HG02870 (cell line): ENCODE results near the gene RAB24.
"Not testable (repeated sequence)": the region's sequence is repeated elsewhere in the genome, so short reads cannot be mapped to it uniquely, and the experiment has no call there.

Experiments used
- ATAC-seq: cut with Tn5 transposase; IDR thresholded peaks from one replicate; pipeline ENCODE4 v1.9.1; 2021; ENCODE audit warnings: mild to moderate bottlenecking, moderate library complexity; ENCODE audit not compliant: unreplicated experiment

RAB24 gene

DNA sequence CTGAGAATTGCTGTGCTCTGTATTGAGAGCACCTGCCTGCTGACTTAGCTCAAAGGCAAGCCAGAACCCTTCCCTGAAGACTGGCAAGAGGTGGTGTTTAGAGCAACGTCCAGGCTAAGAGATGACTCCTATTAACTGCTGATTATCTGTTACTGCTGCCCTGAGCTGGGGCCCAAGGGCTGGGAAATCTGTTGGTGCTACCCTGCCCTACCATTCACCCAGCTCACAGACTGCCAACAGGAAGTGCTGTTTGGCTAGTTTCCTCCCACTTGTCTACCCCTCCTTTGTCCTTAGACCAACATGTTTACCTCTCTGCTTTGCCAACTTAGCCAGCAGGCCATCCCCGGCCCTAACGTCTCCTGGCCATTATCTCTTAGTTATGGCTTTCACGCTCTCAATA lies 6.9 kb downstream of the RAB24 start:
- no peak for ATAC-seq

DNA sequence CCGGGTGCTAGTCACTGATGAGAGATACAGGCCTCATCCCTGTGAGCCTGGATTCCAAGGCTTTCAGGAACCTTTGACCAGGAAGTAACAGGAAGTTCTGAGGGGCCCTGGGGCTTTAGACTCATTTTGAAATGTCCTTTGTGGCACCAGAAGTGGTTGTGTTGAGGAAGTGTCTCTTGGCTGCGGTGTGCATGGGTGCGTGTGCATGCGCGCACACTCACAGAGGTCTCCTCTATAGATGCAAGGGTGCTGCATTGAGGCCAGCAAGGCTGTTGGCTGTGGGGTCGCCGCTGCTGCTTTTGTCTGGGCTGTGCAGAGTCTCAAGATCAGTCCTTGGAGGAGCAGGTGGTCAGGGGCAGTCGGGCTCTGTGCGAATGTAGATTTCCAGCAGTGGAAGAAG lies 7.6 kb downstream of the RAB24 start:
- ATAC-seq = no peak

DNA sequence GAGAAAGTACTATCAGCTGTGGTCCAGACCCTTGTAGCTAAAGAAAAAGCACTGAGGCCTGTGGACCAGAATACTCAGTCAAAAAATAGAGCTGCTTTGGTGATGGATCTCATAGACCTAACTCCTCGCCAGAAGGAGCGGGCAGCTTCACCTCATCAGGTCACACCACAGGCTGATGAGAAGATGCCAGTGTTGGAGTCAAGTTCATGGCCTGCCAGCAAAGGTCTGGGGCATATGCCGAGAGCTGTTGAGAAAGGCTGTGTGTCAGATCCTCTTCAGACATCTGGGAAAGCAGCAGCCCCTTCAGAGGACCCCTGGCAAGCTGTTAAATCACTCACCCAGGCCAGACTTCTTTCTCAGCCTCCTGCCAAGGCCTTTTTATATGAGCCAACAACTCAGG lies 8.9 kb downstream of the RAB24 start:
- no peak for ATAC-seq

DNA sequence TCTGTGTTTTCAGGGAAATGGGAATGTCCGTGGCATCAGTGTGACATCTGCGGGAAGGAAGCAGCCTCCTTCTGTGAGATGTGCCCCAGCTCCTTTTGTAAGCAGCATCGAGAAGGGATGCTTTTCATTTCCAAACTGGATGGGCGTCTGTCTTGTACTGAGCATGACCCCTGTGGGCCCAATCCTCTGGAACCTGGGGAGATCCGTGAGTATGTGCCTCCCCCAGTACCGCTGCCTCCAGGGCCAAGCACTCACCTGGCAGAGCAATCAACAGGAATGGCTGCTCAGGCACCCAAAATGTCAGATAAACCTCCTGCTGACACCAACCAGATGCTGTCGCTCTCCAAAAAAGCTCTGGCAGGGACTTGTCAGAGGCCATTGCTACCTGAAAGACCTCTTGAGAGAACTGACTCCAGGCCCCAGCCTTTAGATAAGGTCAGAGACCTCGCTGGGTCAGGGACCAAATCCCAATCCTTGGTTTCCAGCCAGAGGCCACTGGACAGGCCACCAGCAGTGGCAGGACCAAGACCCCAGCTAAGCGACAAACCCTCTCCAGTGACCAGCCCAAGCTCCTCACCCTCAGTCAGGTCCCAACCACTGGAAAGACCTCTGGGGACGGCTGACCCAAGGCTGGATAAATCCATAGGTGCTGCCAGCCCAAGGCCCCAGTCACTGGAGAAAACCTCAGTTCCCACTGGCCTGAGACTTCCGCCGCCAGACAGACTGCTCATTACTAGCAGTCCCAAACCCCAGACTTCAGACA lies 9.5 kb downstream of the RAB24 start:
- no peak for ATAC-seq

DNA sequence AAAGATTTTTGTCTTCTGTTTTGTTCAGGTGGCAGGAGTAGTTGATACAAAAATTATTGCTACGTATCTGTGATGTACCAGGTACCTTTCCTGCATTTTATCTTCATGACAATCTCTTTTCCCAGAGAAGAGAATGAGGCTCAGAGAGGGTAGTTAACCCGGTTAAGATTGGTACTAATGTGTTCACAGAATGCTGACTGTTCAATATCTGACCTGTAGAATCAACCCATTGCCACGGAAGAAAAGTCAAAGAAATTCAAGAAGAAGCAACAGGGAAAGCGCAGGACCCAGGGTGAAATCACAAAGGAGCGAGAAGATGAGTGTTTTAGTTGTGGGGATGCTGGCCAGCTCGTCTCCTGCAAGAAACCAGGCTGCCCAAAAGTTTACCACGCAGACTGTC lies 11.8 kb downstream of the RAB24 start:
- no peak for ATAC-seq

DNA sequence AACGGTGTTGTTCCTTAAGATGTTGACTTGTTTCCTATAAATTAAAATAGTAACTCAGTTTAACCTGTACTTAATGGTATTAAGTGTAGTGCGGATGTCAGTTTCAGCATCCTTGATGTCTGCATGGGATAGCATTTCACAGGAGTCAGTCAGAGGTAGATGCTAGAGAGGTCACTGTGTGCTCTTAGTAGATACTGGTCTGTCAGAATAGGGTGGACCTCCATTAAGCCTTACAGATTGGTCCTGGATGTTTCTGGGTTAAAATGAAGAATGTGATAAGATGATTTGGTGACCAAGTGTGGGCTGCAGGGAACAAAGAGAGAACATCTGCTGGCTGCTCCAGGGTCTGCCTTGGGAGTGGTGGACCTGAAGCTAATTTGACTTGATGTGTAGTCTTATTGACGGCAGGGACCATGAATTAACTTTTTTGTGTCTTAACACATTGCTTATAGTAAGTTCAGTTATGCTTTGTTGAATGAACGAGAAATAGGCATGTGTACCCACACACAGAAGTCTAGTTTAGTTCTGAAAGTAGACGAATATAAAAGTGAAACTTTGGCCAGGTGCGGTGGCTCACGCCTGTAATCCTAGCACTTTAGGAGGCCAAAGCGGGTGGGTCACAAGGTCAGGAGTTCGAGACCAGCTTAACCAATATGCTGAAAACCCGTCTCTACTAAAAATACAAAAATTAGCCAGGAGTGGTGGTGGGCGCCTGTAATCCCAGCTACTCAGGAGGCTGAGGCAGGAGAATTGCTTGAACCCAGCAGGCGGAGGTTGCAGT lies 12.5 kb downstream of the RAB24 start:
- ATAC-seq = no peak

DNA sequence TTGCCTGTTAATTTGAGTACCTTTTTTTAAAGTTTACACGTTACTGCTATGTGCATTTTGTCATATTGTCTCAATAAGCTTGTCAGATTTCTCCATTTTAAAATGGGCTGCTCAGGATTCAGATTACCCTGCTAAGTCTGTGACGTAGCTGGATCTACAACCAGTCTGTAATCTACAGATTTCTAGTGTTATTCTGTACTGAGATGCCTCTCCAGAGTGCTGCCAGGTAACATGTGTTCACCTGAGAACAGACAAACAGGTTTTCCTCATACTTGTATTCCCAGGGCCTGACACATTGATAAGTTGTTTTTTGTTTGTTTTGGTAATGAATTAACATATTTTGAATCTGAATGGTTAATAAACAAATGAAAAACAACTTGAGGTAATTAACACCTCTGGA lies 15.3 kb downstream of the RAB24 start:
- no peak for ATAC-seq

DNA sequence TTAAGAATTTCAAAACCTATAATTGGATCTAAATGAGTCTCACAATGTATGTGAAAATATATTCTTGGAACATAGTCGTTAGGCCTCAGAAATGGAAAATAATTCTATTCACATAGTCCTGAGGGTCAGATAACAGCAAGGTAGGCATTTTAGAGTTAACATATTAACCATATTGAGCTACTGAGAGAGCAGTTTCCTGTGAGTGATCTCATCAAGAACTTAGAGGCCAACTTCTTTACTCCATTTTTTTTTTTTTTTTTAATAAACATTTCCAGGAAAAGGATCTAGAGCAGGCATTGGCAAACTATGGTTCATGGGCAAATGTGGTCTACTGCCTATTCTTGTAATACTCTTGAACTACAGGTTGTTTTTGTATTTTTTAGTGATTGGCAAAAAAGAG lies 26.6 kb downstream of the RAB24 start:
- no peak for ATAC-seq

DNA sequence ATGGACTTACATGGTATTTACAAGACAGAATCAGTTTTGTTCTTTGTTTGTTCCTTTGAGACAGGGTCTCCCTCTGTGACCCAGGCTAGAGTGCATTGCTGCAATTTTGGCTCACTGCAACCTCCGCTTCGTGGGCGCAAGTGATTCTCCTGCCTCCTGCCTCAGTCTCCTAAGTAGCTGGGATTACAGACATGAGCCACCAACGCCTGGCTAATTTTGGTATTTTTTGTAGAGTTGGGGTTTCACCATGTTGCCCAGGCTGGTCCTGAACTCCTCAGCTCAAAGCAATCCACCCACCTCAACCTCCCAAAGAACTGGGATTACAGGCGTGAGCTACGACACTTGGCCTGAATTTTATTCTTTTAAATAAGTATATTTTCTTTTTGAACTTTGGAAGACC lies 27.6 kb downstream of the RAB24 start:
- no peak for ATAC-seq

DNA sequence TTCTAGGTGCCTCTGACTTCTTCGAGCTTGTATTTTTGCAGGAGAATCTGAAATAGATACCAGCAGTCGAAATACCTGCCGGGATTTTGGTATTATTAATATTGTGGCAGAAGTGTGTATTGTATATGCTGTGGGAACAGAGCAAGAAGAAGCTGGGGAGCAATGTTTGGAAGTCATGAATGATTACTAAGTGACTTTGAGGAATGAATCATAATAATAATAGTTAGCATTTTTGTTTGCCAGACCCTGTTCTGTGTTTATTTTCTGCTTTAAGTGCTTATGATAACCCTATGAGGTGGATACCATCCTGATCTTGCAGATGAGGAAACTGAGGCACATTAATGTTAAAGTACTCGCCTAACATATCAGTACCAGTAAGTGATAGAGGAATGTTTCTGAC lies 32.4 kb downstream of the RAB24 start:
- ATAC-seq = no peak

DNA sequence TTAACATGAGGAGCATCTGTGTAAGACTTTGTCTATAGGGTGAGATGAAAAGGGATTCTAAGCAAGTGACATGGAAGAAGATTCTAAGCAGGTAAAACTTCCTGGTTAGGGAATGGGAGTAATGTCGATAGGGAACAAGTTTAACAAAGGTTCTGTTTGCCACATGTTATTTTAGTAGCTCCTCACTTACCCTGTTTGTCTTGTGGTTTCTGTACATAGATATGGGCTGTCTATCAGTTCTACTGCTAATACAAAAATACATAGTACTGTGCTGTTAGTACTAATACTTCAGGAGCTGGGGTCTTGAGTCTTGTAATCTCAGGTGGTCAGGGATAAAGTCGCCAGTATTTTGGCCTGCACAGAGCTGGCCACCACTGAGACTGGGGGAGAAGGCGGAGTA lies 32.9 kb downstream of the RAB24 start:
- no peak for ATAC-seq

DNA sequence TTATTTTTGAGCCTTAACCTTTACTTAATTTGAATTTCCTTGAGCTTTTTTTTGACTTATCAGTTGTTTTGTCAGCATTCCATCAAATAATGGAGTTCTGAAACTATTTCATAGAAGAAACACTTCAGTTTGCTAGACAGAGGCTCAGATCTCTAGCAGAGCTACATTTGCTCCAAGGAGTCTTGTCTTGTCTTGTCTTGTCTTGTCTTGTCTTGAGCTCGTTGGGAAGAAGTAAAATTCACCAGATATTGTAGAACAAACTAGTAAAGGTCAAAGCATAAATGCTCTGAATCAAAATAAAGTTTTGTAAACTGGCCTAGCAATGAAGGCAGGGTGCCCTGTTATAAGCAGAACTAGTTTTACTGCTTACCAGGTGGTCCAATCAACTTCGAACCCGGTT lies 33.5 kb downstream of the RAB24 start:
- ATAC-seq = no peak

DNA sequence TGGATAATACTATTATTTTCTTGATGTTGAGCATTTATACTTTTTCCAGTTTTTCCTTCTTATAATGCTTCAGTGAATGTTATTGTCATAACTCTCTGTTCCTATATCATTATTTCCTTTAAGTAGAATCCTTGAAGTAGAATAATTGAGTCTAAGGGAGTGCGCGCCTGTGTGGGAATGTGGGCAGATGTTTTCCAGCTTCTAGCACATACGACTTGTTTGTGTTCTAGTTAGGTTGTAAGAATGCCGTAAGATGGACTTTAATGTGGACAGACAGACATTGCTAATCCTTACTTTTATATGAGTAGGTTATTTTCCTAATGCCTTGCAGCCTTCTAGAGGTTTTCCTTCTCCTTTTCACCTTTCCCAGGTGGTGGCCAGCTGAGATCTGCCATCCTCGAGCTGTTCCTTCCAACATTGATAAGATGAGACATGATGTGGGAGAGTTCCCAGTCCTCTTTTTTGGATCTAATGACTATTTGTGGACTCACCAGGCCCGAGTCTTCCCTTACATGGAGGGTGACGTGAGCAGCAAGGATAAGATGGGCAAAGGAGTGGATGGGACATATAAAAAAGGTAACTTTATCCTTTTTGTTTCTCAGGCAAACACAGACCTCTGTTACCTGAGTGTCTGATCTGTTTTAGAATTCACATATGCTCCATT lies 34.2 kb downstream of the RAB24 start:
- no peak for ATAC-seq

DNA sequence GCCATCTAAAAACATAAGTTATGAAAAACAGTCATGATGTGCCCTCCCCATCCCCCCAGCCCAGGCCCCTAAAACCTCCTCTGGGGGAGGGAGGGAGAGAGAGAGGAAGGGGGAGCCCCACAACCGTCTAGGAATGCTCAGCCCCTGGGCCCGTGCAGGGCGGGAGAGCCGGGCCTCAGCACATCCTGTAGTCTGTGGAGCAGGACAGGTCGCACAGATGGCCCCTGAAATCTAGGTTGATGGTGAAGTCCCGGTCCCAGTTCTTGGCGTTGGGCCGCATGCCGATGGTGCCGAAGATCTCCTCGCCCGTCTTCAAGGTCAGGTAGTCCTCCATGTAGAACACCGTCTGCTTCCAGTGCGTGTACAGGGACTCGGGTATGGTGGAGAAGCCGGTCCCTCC lies 38.1 kb downstream of the RAB24 start:
- ATAC-seq = no peak

DNA sequence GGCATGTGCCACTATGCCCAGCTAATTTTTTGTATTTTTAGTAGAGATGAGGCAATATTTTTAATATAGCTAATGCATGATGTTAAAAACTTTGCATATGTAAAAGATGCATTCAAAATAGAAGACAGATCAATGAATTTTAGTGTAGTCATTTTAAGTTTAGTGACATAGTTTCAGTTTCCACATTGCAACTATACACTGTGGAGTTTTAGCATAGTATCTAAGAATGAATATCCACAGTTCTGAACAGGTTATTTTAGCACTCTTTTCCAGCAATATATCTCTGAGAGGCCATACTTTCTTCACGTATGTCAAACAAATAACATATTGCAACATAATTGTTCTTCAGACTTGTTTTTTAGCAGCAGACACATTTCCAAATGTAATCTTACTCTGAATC lies 39.3 kb downstream of the RAB24 start:
- ATAC-seq = no peak

DNA sequence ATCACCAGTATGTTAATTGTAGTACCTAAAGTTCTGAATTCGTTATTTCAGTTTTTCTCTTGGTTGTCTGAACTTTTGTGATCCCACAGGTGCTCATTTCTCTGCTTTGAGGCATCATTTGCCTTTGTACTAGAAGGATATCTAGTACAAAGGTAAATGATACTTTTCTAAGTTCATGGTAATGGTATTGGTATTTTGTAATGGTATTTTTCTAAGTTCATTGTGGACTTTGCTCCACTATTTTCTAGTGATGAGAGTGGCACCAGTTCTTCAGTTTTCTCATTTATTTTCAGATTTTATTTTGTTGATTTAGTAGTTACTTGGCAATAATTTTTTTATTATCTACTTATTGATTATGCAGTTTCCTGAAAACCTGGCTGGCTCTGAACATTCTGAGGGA lies 42.0 kb downstream of the RAB24 start:
- no peak for ATAC-seq

DNA sequence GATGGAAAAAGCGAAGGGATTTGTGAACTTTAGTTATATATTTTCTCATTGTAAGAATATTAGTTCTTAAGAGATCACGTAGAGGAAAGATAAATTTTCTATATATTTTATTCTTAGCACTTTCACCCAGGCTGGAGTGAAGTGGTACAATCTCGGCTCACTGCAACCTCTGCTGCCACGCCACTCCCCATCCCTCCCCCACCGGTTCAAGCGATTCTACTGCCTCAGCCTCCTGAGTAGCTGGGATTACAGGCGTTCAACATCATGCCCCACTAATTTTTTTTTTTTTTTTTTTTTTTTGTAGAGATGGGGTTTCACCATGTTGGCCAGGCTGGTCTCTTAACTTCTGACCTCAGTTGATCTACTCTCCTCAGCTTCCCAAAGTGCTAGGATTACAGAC lies 42.6 kb downstream of the RAB24 start:
- no peak for ATAC-seq

DNA sequence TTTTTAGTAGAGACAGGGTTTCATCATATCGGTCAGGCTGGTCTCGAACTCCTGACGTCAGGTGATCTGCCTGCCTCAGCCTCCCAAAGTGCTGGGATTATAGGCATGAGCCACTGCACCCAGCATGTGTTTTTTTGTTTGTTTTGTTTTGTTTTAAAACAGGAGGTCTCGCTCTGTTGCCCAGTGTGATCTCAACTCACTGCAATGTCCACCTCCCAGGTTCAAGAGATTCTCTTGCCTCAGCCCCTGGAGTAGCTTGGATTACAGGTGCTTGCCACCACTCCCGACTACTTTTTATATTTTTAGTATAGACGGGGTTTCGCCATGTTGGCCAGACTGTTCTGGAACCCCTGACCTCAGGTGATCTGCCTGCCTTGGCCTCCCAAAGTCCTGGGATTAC lies 44.8 kb downstream of the RAB24 start:
- not testable (repeated sequence) for ATAC-seq

DNA sequence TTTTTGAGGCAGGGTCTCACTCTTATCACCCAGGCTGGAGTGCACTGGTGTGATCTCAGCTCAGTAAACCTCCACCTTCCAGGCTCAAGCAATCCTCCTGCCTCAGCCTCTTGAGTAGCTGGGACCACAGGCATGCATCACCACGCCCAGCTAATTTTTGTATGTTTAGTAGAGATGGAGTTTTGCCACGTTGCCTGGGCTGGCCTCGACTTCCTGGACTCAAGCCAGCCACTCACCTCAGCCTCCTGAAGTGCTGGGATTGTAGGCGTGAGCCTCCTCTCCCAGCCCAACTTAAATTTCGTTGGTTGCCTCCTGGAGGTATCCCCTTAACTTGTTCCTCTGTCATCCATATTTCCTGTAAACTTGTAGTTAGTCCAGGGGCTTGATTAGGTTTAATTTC lies 47.2 kb downstream of the RAB24 start:
- no peak for ATAC-seq

DNA sequence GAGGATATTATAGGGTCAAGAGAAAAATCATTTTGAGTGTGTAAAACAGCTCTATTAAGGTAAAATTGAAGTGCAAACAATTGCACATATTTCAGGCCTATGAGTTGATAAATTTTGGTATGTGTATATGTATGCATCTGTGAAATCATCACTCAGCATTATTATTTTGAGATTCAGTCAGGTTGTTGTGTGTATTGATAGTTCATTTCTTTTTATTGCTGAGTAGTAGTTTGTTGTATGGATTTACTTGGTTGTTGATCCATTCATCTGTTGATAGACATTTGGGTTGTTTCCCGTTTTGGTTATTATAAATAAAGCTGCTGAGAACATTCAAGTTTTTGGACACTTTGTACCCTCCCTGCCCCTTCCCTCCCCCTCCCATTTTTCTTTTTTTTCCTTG lies 50.3 kb downstream of the RAB24 start:
- ATAC-seq = no peak
